ENCODE measurements around the gene FKBP3.
"Not testable (repeated sequence)": the region's sequence is repeated elsewhere in the genome, so short reads cannot be mapped to it uniquely, and the experiment has no call there.

Gene FKBP3

GRCh38 chr14:45112896-45113781 is 21.1 kb downstream of the FKBP3 start:
- no peak for DNase-seq (ENCODE audit: low spot score)

- no peak for DNase-seq (ENCODE audit: low spot score)
Observed at GRCh38 chr14:45104561-45104960, 29.7 kb downstream of the FKBP3 start.

GRCh38 chr14:45103806-45104205 is 30.5 kb downstream of the FKBP3 start:
- DNase-seq (ENCODE audit: low spot score): no peak

GRCh38 chr14:45096218-45096617 is 38.1 kb downstream of the FKBP3 start:
- no peak for DNase-seq (ENCODE audit: low spot score)

GRCh38 chr14:45095143-45095542 is 39.1 kb downstream of the FKBP3 start:
- DNase-seq (ENCODE audit: low spot score): no peak

- no peak for DNase-seq (ENCODE audit: low spot score)
Observed at GRCh38 chr14:45094275-45094674, 40.0 kb downstream of the FKBP3 start.

- DNase-seq (ENCODE audit: low spot score): no peak
Observed at GRCh38 chr14:45091710-45092109, 42.6 kb downstream of the FKBP3 start.

GRCh38 chr14:45089813-45090212 is 44.5 kb downstream of the FKBP3 start:
- DNase-seq (ENCODE audit: low spot score): no peak

GRCh38 chr14:45084946-45085346 is 49.3 kb downstream of the FKBP3 start:
- no peak for DNase-seq (ENCODE audit: low spot score)

GRCh38 chr14:45083976-45084722 is 50.1 kb downstream of the FKBP3 start, which contains the start of gene PRPF39:
PRPF39 (plus strand) TSS chr14:45084116; CDS start chr14:45095240, 11,124 bp downstream.
- DNase-seq (ENCODE audit: low spot score): peak; percentile 97

- no peak for DNase-seq (ENCODE audit: low spot score)
Observed at GRCh38 chr14:45083617-45083975, 50.7 kb downstream of the FKBP3 start.

- no peak for DNase-seq (ENCODE audit: low spot score)
Observed at GRCh38 chr14:45082420-45082819, 51.9 kb downstream of the FKBP3 start.

- not testable (repeated sequence) for DNase-seq (ENCODE audit: low spot score)
Observed at GRCh38 chr14:45081096-45081495, 53.2 kb downstream of the FKBP3 start.

GRCh38 chr14:45080416-45080968 is 53.8 kb downstream of the FKBP3 start:
- DNase-seq (ENCODE audit: low spot score): not testable (repeated sequence)

- no peak for DNase-seq (ENCODE audit: low spot score)
Observed at GRCh38 chr14:45078323-45078722, 56.0 kb downstream of the FKBP3 start.

GRCh38 chr14:45073231-45073879 is 60.9 kb downstream of the FKBP3 start:
- DNase-seq (ENCODE audit: low spot score): no peak

- no peak for DNase-seq (ENCODE audit: low spot score)
Observed at GRCh38 chr14:45072126-45072525, 62.2 kb downstream of the FKBP3 start.

GRCh38 chr14:45070215-45070614 is 64.1 kb downstream of the FKBP3 start:
- DNase-seq (ENCODE audit: low spot score): no peak

- no peak for DNase-seq (ENCODE audit: low spot score)
Observed at GRCh38 chr14:45068396-45068795, 65.9 kb downstream of the FKBP3 start.

GRCh38 chr14:45066667-45067066 is 67.6 kb downstream of the FKBP3 start:
- DNase-seq (ENCODE audit: low spot score): no peak

GRCh38 chr14:45065956-45066355 is 68.3 kb downstream of the FKBP3 start:
- no peak for DNase-seq (ENCODE audit: low spot score)

Data from hepatic stellate cell (primary cell).